ENCODE results near the gene BHMT. TPM values are rescaled to one million over a fixed set of nuclear protein-coding genes. Genes with fewer than 3 reads are reported as not detected.

BHMT gene
- total and polyA plus RNA-seq, 2 of the 4 experiments (the other 2 are of a cell fraction) = not detected

GRCh38 chr5:79107020-79107796, 4.4 kb upstream of the BHMT start (continued):
- no peak for TF ChIP-seq MAFK (IDR thresholded peaks at IDR 0.05; ENCODE audit: low read depth, low read length)

- Histone ChIP-seq H3K79me1 (ENCODE audit: low read depth in 1 of 2, low read length in 2 of 2) (no peaks in the 10 kb centered on the region), H4K20me1 (ENCODE audit: insufficient read depth, low read length) (no peaks in the 10 kb centered on the region), H2BK20ac (ENCODE audit: low read depth, low read length) (no peak overlapping the region), H3K4ac (ENCODE audit: low read depth, low read length) (no peak overlapping the region), H3K4me1 (ENCODE audit: control insufficient read depth, insufficient read depth, low read length) (no peaks in the 10 kb centered on the region), H4K5ac (ENCODE audit: low read depth, low read length) (no peak overlapping the region), H3K27me3 (ENCODE audit: control insufficient read depth, insufficient read depth, low read length) (peaks cover 54% of the 10 kb centered on the region), H2BK5ac (ENCODE audit: low read depth, low read length, poor library complexity, severe bottlenecking) (no peak overlapping the region), H3K56ac (ENCODE audit: extremely low read depth, insufficient read depth, low read length) (no peak overlapping the region; the same call in 1 of the 2 replicates), H2AK9ac (replicated peaks; ENCODE audit: low read depth, low read length, poor library complexity) (no peak overlapping the region), H3K36me3 (ENCODE audit: control insufficient read depth, insufficient read depth, low read length) (no peaks in the 10 kb centered on the region), H4K8ac (ENCODE audit: low read depth in 2 of 2, low read length in 2 of 2) (no peak overlapping the region), H3K4me2 (ENCODE audit: low read depth, low read length) (no peak overlapping the region), H3K27ac (ENCODE audit: insufficient read depth, low read length) (no peak overlapping the region), H2BK15ac (ENCODE audit: low read depth, low read length) (no peak overlapping the region), H2AFZ (replicated peaks; ENCODE audit: low read length, poor library complexity) (no peak overlapping the region), H4K91ac (ENCODE audit: insufficient read depth, low read depth, low read length) (no peak overlapping the region), H3K18ac (ENCODE audit: low read depth, low read length) (no peak overlapping the region), H3K9me3 (ENCODE audit: control insufficient read depth, insufficient read depth, low read length) (no peaks in the 10 kb centered on the region), H2BK120ac (ENCODE audit: low read depth, low read length) (no peak overlapping the region), H3K4me3 (ENCODE audit: insufficient read depth, low read depth, low read length) (no peak overlapping the region), H3K14ac (replicated peaks; ENCODE audit: low read depth, low read length) (no peak overlapping the region), H3K9ac (ENCODE audit: low read depth, low read length) (no peak overlapping the region), H3K9me1 (ENCODE audit: insufficient read depth, low read length) (no peaks in the 10 kb centered on the region), H3K23ac (ENCODE audit: low read depth, low read length) (no peak overlapping the region), H2AK5ac (ENCODE audit: low read depth, low read length) (no peak overlapping the region)
- no peak for ATAC-seq (ENCODE audit: low read depth)
- ChIA-PET CTCF (no interaction called here), POLR2A (ENCODE audit: unreplicated experiment) (no interaction called here)
- DNase-seq = no peak
- WGBS, 2 experiments (ENCODE audit: extremely low coverage in 2 of 2, insufficient read length in 1 of 2) = no CpG with 5 or more reads among the region's 3 CpGs
- BruUV-seq (replicated peaks) = no TSS peak
- dilution Hi-C loops (cut with HindIII; ENCODE audit: low sequenced_read_pairs, unreplicated experiment) (no loop called here), in situ Hi-C loops (cut with MboI; ENCODE audit: low sequenced_read_pairs) (no loop called here), intact Hi-C loops (cut with micrococcal nuclease) (no loop called here)
- TF ChIP-seq RAD21 (IDR thresholded peaks at IDR 0.05; ENCODE audit: low read length) (no peak), ELK1 (IDR thresholded peaks at IDR 0.05; ENCODE audit: borderline replicate concordance, low read depth, low read length) (no peak), CEBPB (IDR thresholded peaks at IDR 0.05; ENCODE audit: low read depth, low read length) (no peak), USF2 (IDR thresholded peaks at IDR 0.05; ENCODE audit: low read depth, low read length) (no peak), POLR2A (IDR thresholded peaks at IDR 0.05; ENCODE audit: low read depth, low read length) (no peak), RFX5 (IDR thresholded peaks at IDR 0.05; ENCODE audit: low read depth, low read length) (no peak), NFE2L2 (IDR thresholded peaks at IDR 0.05; ENCODE audit: low read depth, low read length) (no peak), CTCF (conservative IDR thresholded peaks at IDR 0.05; ENCODE audit: low read depth, low read length) (no peak), BHLHE40 (IDR thresholded peaks at IDR 0.05; ENCODE audit: low read depth, low read length) (no peak), CHD1 (IDR thresholded peaks at IDR 0.05; ENCODE audit: low read depth, low read length) (no peak), SMC3 (IDR thresholded peaks at IDR 0.05; ENCODE audit: low read depth, low read length) (no peak), RCOR1 (IDR thresholded peaks at IDR 0.05; ENCODE audit: insufficient replicate concordance, low read length) (no peak), MAFK (IDR thresholded peaks at IDR 0.05; ENCODE audit: low read depth, low read length) (no peak)
Observed at GRCh38 chr5:79108086-79108485, 3.5 kb upstream of the BHMT start.

All from IMR-90 (cell line).